IgD-negative memory B cell (primary cell): Measurements from ENCODE around the gene CDC42SE2. TPM values are rescaled to one million over a fixed set of nuclear protein-coding genes. Genes with fewer than 3 reads are reported as not detected.
"Not testable (repeated sequence)": the region's sequence is repeated elsewhere in the genome, so short reads cannot be mapped to it uniquely, and the experiment has no call there.

ENCODE experiments used
- H3K27ac Mint-ChIP-seq, 3 donors: one replicate each; pipeline ENCODE4 v1.8.0; 2020 to 2022; ENCODE audit warnings: mild to moderate bottlenecking in 3 of 3, mixed read lengths in 3 of 3, moderate library complexity in 1 of 3
- H3K27me3 Mint-ChIP-seq: one replicate; pipeline ENCODE4 v1.8.0; 2021; ENCODE audit warnings: mixed read lengths
- H3K36me3 Mint-ChIP-seq: one replicate; pipeline ENCODE4 v1.8.0; 2020; ENCODE audit warnings: mild to moderate bottlenecking, mixed read lengths
- H3K4me1 Mint-ChIP-seq, 3 donors: one replicate each; pipeline ENCODE4 v1.8.0; 2020 to 2022; ENCODE audit warnings: mixed read lengths in 3 of 3, mild to moderate bottlenecking in 1 of 3
- H3K4me3 Mint-ChIP-seq, 4 donors: one replicate each; pipeline ENCODE4 v1.8.0; 2020 to 2022; ENCODE audit warnings: mild to moderate bottlenecking in 4 of 4, mixed read lengths in 4 of 4, moderate library complexity in 3 of 4
- H3K9me3 Mint-ChIP-seq, 3 donors: one replicate each; pipeline ENCODE4 v1.8.0; 2020 to 2021; ENCODE audit warnings: mixed read lengths in 3 of 3, mild to moderate bottlenecking in 1 of 3
- polyA plus RNA-seq: library from polyadenylated mRNA; unstranded; fragments of 300-500 nt; fragmentation: Illumina TruSeq; gene quantifications from one replicate; pipeline ENCODE4 v1.2.3, GENCODE V29; 2021

The CDC42SE2 gene
- polyA plus RNA-seq, 1 donor from 2014 or later, result 248 TPM

DNA sequence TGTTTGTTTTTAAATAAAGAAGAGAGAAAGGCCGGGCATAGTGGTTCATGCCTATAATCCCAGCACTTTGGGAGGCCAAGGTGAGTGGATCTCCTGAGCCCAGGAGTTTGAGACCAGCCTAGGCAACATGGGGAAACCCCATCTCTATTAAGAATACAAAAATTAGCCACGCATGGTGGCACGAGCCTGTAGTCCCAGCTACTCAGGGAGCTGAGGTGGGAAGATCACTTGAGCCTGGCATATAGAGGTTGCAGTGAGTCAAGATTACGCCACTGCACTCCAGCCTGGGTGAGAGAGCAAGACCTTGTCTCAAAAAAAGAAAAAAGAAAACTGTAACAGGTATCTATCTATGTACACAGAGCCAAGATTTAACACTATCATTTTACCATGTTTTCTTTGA is 34.2 kb upstream of the CDC42SE2 start:
- Mint-ChIP-seq H3K4me1 (peaks cover 7 to 17% (median 13%) of the 10 kb centered on the region in 3 donors), H3K4me3 (peak overlapping the region in 1 of 4 donors; percentile 92), H3K36me3 (peaks cover 5% of the 10 kb centered on the region), H3K27me3 (no peaks in the 10 kb centered on the region), H3K27ac (no peak overlapping the region), H3K9me3 (no peaks in the 10 kb centered on the region)

DNA sequence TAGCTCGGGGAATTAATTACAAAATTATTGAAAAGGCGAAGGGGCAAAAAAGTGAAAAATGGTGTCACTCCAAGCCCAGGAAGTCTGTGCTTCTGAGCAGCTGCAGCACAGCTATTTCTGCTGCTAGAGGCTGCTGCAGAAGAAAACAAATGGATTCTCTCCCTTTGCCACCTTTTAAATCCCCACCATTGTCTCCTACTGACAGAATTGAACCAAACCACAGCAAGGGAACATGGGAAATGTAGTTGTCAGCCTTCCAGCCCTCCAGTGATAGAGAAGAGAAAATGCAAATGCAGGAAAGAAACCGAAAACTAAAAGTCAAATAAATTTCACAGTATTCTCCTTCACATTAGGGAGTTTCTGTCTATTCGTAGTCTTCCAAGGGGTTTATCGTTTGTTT is 33.4 kb upstream of the CDC42SE2 start:
- H3K27me3 Mint-ChIP-seq, result no peaks in the 10 kb centered on the region
- H3K27ac Mint-ChIP-seq, result peak overlapping the region in 1 of 3 donors; percentile 40
- peaks cover 9% of the 10 kb centered on the region for H3K36me3 Mint-ChIP-seq
- H3K4me3 Mint-ChIP-seq, result peak overlapping the region in 3 of 4 donors; percentile 3 to 92 (median 20)
- no peaks in the 10 kb centered on the region for H3K9me3 Mint-ChIP-seq
- peaks cover 9 to 17% (median 13%) of the 10 kb centered on the region in 3 donors for H3K4me1 Mint-ChIP-seq

DNA sequence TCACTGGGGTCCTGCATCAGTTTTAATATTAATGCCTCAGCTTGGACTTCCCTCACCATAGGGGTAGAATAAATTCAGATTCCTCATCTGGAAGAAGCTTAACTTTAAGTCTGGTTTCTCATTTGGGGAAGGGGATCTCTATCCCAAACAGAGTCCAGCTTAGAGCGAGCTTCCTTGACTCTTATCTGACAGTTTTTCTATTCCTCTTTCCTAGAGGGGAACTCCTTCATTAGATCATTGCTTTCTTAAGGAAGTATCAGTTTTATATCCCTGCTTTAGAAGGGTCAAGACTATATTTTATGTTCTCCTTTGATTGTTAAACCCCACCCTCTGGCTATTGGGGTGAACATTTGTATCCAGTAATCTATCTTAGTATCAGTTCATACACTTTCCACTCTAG is 24.2 kb upstream of the CDC42SE2 start:
- peaks cover 11% of the 10 kb centered on the region for H3K36me3 Mint-ChIP-seq
- peaks cover 0 to 1% (median 0%) of the 10 kb centered on the region in 3 donors for H3K9me3 Mint-ChIP-seq
- no peak overlapping the region for H3K4me3 Mint-ChIP-seq
- no peak overlapping the region for H3K27ac Mint-ChIP-seq
- H3K4me1 Mint-ChIP-seq, result peaks cover 2 to 5% (median 3%) of the 10 kb centered on the region in 3 donors
- H3K27me3 Mint-ChIP-seq, result no peaks in the 10 kb centered on the region

DNA sequence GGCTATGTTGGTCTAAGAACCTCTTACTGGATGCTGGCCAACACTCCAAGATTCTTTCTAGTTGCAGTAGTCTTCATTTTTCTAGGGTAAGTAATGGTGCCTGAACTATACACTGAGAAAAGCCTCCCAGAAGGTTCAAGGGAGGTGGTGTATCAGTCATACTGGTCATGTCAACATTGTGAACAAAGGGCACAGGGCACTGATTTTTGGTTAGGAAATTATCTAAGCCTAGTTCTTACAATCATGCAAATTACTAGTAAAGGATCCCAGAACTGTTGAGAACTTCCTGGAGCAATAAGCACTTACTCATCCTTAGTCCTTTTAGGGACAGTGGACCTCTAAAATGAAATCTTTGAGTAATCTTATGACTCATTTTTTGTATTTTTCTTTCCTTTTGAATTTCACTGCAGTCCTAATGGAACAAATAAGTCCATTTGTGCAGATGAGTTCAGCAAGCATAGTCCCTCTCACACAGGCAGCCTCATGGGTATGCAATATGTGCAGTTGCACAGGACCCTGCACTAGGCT is 21.1 kb upstream of the CDC42SE2 start:
- Mint-ChIP-seq H3K9me3 (peaks cover 0 to 3% (median 2%) of the 10 kb centered on the region in 3 donors), H3K4me3 (no peak overlapping the region), H3K27me3 (no peaks in the 10 kb centered on the region), H3K4me1 (peaks cover 1 to 5% (median 3%) of the 10 kb centered on the region in 3 donors), H3K27ac (no peak overlapping the region), H3K36me3 (peaks cover 8% of the 10 kb centered on the region)

DNA sequence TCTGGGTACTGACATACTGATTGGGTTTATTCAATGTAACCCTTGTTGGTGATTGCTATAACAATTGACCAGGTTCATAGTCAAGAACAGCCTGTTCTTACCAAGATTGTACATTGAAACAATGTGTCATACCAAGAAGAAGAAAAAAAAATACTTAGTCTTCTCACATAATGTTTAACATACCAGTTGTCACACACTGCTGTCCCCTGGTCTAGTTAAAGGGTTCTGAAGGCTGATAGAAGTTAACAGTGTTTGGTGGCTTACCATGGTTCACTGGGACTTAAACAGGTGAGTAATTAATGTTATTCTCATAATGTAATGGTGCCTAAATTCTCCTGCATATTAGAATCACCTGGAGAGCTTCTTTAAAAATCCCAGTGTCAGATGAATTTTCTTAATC is 18.5 kb upstream of the CDC42SE2 start:
- Mint-ChIP-seq H3K36me3 (no peaks in the 10 kb centered on the region), H3K27ac (peak overlapping the region in 1 of 3 donors; percentile 62), H3K9me3 (peaks cover 0 to 3% (median 2%) of the 10 kb centered on the region in 3 donors), H3K27me3 (peaks cover 1% of the 10 kb centered on the region), H3K4me1 (peaks cover 11 to 18% (median 16%) of the 10 kb centered on the region in 3 donors), H3K4me3 (no peak overlapping the region)

DNA sequence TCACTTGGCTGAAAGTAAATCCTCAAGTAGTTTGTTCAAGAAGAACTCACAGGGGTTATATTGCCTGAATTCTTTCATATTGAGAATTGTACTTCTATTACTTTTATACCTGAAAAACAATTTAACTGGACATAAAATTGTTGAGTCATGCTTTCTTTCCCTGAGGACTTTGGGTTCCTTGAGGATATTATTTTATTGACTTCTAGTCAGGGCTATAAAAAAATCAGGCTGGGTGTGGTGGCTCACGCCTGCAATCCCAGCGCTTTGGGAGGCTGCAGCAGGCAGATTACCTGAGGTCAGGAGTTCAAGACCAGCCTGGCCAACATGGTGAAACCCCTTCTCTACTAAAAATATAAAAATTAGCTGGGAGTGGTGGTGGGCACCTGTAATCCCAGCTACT is 17.9 kb upstream of the CDC42SE2 start:
- H3K27me3 Mint-ChIP-seq, result peaks cover 1% of the 10 kb centered on the region
- H3K4me1 Mint-ChIP-seq, result peaks cover 17 to 22% (median 21%) of the 10 kb centered on the region in 3 donors
- peaks cover 0 to 3% (median 2%) of the 10 kb centered on the region in 3 donors for H3K9me3 Mint-ChIP-seq
- H3K4me3 Mint-ChIP-seq, result no peak overlapping the region
- H3K36me3 Mint-ChIP-seq, result no peaks in the 10 kb centered on the region
- H3K27ac Mint-ChIP-seq, result peak overlapping the region in 1 of 3 donors; percentile 39

DNA sequence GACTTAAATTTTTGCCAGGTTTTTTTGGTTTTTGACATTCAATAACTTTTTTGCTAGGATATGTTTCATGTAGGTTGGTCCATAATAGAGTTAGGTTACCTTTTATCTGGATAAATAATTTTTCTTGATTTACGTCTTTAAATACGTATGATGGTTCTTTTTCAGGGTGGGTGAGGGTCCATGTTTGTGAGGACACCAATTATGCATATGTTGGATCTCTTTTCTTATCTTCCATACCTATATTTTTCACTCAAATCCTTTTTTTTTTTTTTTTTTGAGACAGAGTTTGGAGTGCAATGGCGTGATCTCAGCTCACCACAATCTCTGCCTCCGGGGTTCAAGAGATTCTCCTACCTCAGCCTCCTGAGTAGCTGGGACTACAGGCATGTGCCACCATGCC is 17.3 kb upstream of the CDC42SE2 start:
- H3K4me3 Mint-ChIP-seq, result no peak overlapping the region
- H3K27ac Mint-ChIP-seq, result no peak overlapping the region
- H3K9me3 Mint-ChIP-seq, result peaks cover 0 to 3% (median 2%) of the 10 kb centered on the region in 3 donors
- H3K4me1 Mint-ChIP-seq, result peaks cover 21 to 24% (median 21%) of the 10 kb centered on the region in 3 donors
- peaks cover 1% of the 10 kb centered on the region for H3K27me3 Mint-ChIP-seq
- H3K36me3 Mint-ChIP-seq, result no peaks in the 10 kb centered on the region

DNA sequence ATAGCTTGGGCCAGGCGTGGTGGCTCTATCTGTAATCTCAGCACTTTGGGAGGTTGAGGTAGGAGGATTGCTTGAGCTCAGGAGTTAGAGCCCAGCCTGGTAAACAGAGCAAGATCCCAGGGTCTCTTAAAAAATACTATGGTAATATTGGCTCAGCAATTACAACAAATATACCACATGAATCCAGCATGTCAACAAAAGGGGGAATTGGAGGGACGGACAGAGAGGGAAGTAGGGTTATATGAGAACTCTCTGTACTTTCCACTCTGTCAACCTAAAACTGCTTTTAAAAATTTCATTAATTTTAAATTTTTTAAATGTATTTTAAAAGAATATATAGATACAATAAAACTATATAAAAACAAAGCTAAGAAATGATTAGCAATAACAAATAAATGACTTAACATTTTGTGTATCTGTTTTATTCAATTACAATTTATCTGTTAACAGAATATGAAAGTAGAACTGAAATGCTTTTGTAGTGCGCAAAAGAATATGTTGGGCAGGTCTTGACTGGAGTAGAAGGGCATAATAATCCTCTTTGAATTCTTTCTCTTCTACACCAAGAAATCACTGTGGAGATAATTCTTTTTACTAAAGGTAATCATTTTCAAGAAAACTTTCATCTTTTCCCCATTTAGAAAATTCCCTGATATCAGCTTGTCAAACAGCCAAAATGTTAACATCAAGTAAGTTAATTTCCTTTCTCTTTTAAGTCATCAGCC is 12.9 kb upstream of the CDC42SE2 start:
- Mint-ChIP-seq H3K4me3 (peak overlapping the region; percentile 60 to 86 (median 72)), H3K27me3 (peaks cover 1% of the 10 kb centered on the region), H3K9me3 (peaks cover 0 to 2% (median 1%) of the 10 kb centered on the region in 3 donors), H3K27ac (peak overlapping the region; percentile 48 to 98 (median 75)), H3K36me3 (no peaks in the 10 kb centered on the region), H3K4me1 (peaks cover 27 to 46% (median 37%) of the 10 kb centered on the region in 3 donors)

DNA sequence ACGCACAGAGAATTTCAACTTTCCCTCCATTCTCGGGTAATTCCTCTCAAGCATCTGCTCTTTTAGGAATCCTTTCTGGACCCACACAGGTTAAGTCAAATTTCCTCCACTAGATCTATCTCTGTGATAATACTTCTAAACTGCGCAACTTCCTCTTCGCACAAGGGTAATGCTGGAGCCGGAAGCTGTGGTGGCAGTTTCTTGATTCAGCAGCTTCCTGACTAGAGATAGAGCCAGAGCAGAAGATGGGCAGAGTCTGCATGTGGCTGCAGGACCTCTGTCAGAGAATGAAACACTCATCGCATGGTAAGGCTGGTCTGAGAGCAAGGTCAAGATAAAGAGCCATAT is 11.1 kb upstream of the CDC42SE2 start:
- H3K9me3 Mint-ChIP-seq, result no peaks in the 10 kb centered on the region
- peak overlapping the region; percentile 70 to 96 (median 86) for H3K4me3 Mint-ChIP-seq
- peak overlapping the region; percentile 64 to 98 (median 75) for H3K27ac Mint-ChIP-seq
- peaks cover 29 to 58% (median 50%) of the 10 kb centered on the region in 3 donors for H3K4me1 Mint-ChIP-seq
- H3K36me3 Mint-ChIP-seq, result no peaks in the 10 kb centered on the region
- H3K27me3 Mint-ChIP-seq, result peaks cover 1% of the 10 kb centered on the region

DNA sequence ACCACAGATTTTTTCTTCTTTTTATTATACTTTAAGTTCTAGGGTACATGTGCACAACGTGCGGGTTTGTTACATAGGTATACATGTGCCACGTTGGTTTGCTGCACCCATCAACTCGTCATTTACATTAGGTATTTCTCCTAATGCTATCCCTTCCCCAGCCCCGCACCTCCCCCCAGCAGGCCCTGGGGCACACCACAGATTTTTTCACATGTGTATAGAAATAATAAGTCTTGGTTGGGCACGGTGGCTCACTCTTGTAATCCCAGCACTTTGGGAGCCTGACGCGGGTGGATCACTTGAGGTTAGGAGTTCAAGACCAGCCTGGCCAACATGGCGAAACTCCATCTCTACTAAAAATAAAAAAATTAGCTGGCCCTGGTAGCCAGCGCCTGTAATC is 9.8 kb upstream of the CDC42SE2 start:
- not testable (repeated sequence) for H3K9me3 Mint-ChIP-seq, H3K36me3 Mint-ChIP-seq, H3K27me3 Mint-ChIP-seq
- Mint-ChIP-seq H3K4me3 (peak overlapping the region; percentile 37 to 96 (median 84)), H3K27ac (peak overlapping the region in 2 of 3 donors; percentile 75 to 86), H3K4me1 (peaks cover 37 to 64% (median 55%) of the 10 kb centered on the region in 3 donors)

DNA sequence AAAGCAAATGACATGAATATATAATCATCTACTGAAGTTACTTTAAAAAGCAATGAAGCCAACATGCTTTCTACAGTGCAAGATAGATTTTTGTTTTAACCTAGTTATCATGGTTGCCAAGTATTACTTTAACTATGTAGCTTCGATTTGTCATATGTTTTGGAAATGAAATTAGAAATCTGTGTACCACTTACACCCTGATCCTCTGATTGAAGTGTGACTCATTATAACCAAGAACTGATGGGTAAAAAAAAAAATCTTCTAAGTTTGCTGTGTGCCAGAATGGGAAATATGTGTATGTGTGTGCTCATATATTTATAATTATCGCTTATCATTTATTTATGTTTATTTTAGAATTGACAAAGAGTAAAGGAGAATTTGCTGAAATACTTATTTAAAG is 9.1 kb upstream of the CDC42SE2 start:
- Mint-ChIP-seq H3K9me3 (no peaks in the 10 kb centered on the region), H3K4me3 (peak overlapping the region in 2 of 4 donors; percentile 3 to 96), H3K27ac (no peak overlapping the region), H3K4me1 (peaks cover 42 to 62% (median 52%) of the 10 kb centered on the region in 3 donors), H3K27me3 (no peaks in the 10 kb centered on the region), H3K36me3 (no peaks in the 10 kb centered on the region)

DNA sequence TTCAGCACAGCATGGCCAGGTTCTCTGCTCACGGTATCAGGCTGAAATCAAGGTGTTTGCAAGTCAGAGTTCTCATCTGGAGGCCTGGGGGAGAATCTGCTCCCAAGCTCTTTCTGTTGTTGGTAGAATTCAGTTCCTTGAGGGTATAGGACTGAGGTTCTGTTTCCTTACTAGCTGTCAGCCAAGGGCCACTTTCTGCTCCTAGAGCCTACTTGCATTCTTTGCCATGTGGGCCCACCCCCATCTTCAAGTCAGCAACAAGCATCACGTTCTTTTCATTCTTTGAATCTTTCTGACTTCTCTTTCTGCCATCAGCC is 7.4 kb upstream of the CDC42SE2 start:
- Mint-ChIP-seq H3K27ac (peak overlapping the region; percentile 75 to 94 (median 82)), H3K4me3 (peak overlapping the region in 3 of 4 donors; percentile 21 to 88 (median 64)), H3K4me1 (peaks cover 26 to 53% (median 43%) of the 10 kb centered on the region in 3 donors), H3K9me3 (no peaks in the 10 kb centered on the region), H3K27me3 (no peaks in the 10 kb centered on the region), H3K36me3 (no peaks in the 10 kb centered on the region)

DNA sequence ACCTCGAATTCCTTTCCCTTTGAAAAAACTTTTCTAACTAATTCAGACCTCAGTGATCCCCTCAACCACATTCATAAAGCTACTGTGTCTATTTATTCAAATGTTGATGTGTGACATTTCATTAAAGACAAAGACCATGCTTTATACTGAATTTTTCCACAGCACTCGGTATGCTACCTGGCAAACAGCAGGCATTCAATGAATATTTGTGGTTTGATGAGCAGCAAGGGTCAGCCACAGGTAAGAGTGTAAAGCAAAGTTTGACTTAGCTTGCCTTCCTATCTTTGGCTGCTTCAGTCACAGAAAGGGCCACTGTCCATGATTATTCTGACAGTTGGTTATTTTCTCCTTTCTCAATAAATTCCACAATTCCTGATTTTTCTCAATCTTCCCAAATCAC is 5.1 kb upstream of the CDC42SE2 start:
- no peaks in the 10 kb centered on the region for H3K27me3 Mint-ChIP-seq
- H3K4me1 Mint-ChIP-seq, result peaks cover 32 to 51% (median 42%) of the 10 kb centered on the region in 3 donors
- H3K9me3 Mint-ChIP-seq, result no peaks in the 10 kb centered on the region

DNA sequence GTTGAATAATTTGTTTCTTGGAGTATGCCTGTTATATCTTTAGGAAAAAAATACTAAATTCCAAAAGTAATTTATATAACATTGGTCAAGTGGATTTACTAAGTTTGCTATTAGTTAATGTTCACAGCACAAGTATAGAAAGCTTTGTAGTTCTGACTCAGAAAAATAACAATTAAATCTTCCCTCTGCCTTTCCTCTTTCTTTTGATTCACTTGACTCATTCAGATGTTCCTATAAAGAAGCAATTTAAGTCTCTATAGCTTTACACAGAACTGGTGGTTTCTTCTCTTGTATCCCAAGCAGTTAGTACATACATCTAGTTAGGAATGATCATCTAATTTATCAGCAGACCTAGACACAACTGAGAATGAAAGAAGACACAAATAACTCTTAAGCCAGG is 4.5 kb upstream of the CDC42SE2 start:
- peak overlapping the region in 1 of 3 donors; percentile 4 for H3K27ac Mint-ChIP-seq
- H3K27me3 Mint-ChIP-seq, result no peaks in the 10 kb centered on the region
- H3K36me3 Mint-ChIP-seq, result no peaks in the 10 kb centered on the region
- H3K4me1 Mint-ChIP-seq, result peaks cover 32 to 46% (median 40%) of the 10 kb centered on the region in 3 donors
- no peaks in the 10 kb centered on the region for H3K9me3 Mint-ChIP-seq
- H3K4me3 Mint-ChIP-seq, result peak overlapping the region in 2 of 4 donors; percentile 30 to 64

More for the DNA sequence above, 5.1 kb upstream of the CDC42SE2 start:
- peak overlapping the region in 2 of 3 donors; percentile 75 to 82 for H3K27ac Mint-ChIP-seq
- no peaks in the 10 kb centered on the region for H3K36me3 Mint-ChIP-seq
- peak overlapping the region in 3 of 4 donors; percentile 64 to 90 (median 70) for H3K4me3 Mint-ChIP-seq

DNA sequence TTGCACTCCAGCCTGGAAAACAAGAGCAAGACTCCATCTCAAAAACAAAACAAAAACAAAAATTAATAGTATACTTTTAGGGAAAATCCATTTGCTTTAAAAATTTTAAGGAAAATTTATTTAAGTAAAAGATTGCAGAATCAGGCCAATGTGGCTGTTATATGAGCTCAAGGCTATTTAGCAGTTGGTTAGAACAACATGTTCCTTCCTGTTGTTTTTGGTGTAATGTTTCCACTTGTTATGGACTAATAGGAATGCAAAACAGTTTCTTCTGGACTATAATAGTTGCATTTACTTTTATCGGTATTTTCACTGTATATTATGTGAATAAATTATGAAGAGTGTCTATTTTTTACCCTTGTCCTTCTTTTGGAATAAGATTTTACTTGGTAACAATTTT is 3.0 kb upstream of the CDC42SE2 start:
- H3K4me3 Mint-ChIP-seq, result no peak overlapping the region
- no peaks in the 10 kb centered on the region for H3K9me3 Mint-ChIP-seq
- H3K4me1 Mint-ChIP-seq, result peaks cover 38 to 41% (median 41%) of the 10 kb centered on the region in 3 donors
- no peaks in the 10 kb centered on the region for H3K36me3 Mint-ChIP-seq
- H3K27ac Mint-ChIP-seq, result no peak overlapping the region
- H3K27me3 Mint-ChIP-seq, result no peaks in the 10 kb centered on the region
